Gastrocnemius medialis (tissue), 4 donors: ENCODE results near the gene MRPL42.

Experiments used
- POLR2A ChIP-seq, 2 donors: fragments of 450-650 bp; IDR thresholded peaks; one replicate each; pipeline ENCODE4 v1.6.1; 2017; ENCODE audit warnings: antibody characterized with exemption in 2 of 2, mild to moderate bottlenecking in 2 of 2, moderate library complexity in 2 of 2
- TF ChIP-seq, protein P1 (sequence below), 5 experiments: fragments of 450-650 bp in 3 of 5; fragments of 200-600 bp in 2 of 5; sonication (generic) in 2 of 5; IDR thresholded peaks in 4 of 5; conservative IDR thresholded peaks in 1 of 5; 1 replicate in 4 of 5; 2 replicates in 1 of 5; pipeline ENCODE4 v1.5.1; 2016 to 2019; ENCODE audit warnings: antibody characterized with exemption in 5 of 5, mild to moderate bottlenecking in 3 of 5, moderate library complexity in 3 of 5

DNA sequence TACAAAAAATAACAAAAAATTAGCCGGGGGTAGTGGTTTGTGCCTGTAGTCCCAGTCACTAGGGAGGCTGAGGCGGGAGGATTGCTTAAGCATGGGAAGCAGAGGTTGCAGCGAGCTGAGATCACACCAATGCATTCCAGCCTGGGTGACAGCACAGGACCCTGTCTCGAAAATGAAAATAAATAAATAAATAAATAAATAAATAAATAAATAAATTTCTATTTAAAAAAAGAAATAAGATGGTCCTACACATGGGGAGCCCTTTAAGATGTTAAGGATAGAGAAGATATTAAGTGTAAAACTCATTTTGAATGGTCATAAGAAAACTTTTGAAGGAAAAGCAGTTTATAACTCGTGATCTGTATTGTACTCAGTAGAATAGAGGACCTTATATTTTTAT lies 8.2 kb upstream of the MRPL42 start:
- TF ChIP-seq, protein P1, sequence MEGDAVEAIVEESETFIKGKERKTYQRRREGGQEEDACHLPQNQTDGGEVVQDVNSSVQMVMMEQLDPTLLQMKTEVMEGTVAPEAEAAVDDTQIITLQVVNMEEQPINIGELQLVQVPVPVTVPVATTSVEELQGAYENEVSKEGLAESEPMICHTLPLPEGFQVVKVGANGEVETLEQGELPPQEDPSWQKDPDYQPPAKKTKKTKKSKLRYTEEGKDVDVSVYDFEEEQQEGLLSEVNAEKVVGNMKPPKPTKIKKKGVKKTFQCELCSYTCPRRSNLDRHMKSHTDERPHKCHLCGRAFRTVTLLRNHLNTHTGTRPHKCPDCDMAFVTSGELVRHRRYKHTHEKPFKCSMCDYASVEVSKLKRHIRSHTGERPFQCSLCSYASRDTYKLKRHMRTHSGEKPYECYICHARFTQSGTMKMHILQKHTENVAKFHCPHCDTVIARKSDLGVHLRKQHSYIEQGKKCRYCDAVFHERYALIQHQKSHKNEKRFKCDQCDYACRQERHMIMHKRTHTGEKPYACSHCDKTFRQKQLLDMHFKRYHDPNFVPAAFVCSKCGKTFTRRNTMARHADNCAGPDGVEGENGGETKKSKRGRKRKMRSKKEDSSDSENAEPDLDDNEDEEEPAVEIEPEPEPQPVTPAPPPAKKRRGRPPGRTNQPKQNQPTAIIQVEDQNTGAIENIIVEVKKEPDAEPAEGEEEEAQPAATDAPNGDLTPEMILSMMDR (IDR thresholded peaks at IDR 0.05 in 4 of 5, conservative IDR thresholded peaks at IDR 0.05 in 1 of 5): no peak
- no peak for TF ChIP-seq POLR2A (IDR thresholded peaks at IDR 0.05)
